ENCODE data around the gene CAPN8. TPM values are rescaled to one million over a fixed set of nuclear protein-coding genes. Genes with fewer than 3 reads are reported as not detected.

Gene CAPN8
- total RNA-seq, 2 donors from 2014 or later: 0.44 TPM; not detected in 1

GRCh38 chr1:223703668-223704013 is 38.1 kb upstream of the CAPN8 start:
- Mint-ChIP-seq H3K27ac (no peak overlapping the region), H3K4me1 (peaks cover 27% of the 10 kb centered on the region), H3K36me3 (ENCODE audit: low read depth) (no peaks in the 10 kb centered on the region), H3K27me3 (ENCODE audit: insufficient read depth) (peaks cover 23% of the 10 kb centered on the region), H3K9me3 (no peaks in the 10 kb centered on the region), H3K4me3 (no peak overlapping the region)
- DNase-seq: peak; percentile 11
- Histone ChIP-seq H3K27me3 (ENCODE audit: control insufficient read depth, insufficient read depth, low read length, poor library complexity, severe bottlenecking) (no peaks in the 10 kb centered on the region), H3K36me3 (ENCODE audit: control insufficient read depth, insufficient read depth, low read length) (no peaks in the 10 kb centered on the region), H3K4me3 (ENCODE audit: low read length) (no peak overlapping the region), H3K9me3 (ENCODE audit: control insufficient read depth, low read length) (no peaks in the 10 kb centered on the region), H3K9ac (ENCODE audit: extremely low read depth, low read length, poor library complexity, severe bottlenecking) (no peak overlapping the region), H3K27ac (ENCODE audit: low read depth, low read length) (no peak overlapping the region), H3K4me1 (ENCODE audit: control insufficient read depth, insufficient read depth, low read length) (peaks cover 5% of the 10 kb centered on the region)
- TF ChIP-seq CTCF (conservative IDR thresholded peaks at IDR 0.05): no peak
- 81 to 89% methylated on average over 1 of the region's 1 CpG for WGBS, 2 experiments (ENCODE audit: insufficient coverage in 1 of 2, insufficient read length in 1 of 2)

GRCh38 chr1:223702735-223703667 is 37.5 kb upstream of the CAPN8 start:
- Histone ChIP-seq H3K4me1 (ENCODE audit: control insufficient read depth, insufficient read depth, low read length) (peaks cover 5% of the 10 kb centered on the region), H3K9ac (ENCODE audit: extremely low read depth, low read length, poor library complexity, severe bottlenecking) (no peak overlapping the region), H3K36me3 (ENCODE audit: control insufficient read depth, insufficient read depth, low read length) (no peaks in the 10 kb centered on the region), H3K27ac (ENCODE audit: low read depth, low read length) (no peak overlapping the region), H3K4me3 (ENCODE audit: low read length) (no peak overlapping the region), H3K27me3 (ENCODE audit: control insufficient read depth, insufficient read depth, low read length, poor library complexity, severe bottlenecking) (no peaks in the 10 kb centered on the region), H3K9me3 (ENCODE audit: control insufficient read depth, low read length) (no peaks in the 10 kb centered on the region)
- TF ChIP-seq CTCF (conservative IDR thresholded peaks at IDR 0.05): no peak
- peak; percentile 59 for DNase-seq
- Mint-ChIP-seq H3K4me1 (peaks cover 26% of the 10 kb centered on the region), H3K9me3 (no peaks in the 10 kb centered on the region), H3K4me3 (no peak overlapping the region), H3K27ac (no peak overlapping the region), H3K36me3 (ENCODE audit: low read depth) (no peaks in the 10 kb centered on the region), H3K27me3 (ENCODE audit: insufficient read depth) (peaks cover 20% of the 10 kb centered on the region)
- 77 to 84% methylated on average over 3 to 4 of the region's 4 CpGs for WGBS, 2 experiments (ENCODE audit: insufficient coverage in 1 of 2, insufficient read length in 1 of 2)

GRCh38 chr1:223700942-223701637 is 35.6 kb upstream of the CAPN8 start:
- no peak overlapping the region for H3K27ac Mint-ChIP-seq
- WGBS, 2 experiments (ENCODE audit: insufficient coverage in 1 of 2, insufficient read length in 1 of 2): 63 to 79% methylated on average over 7 to 8 of the region's 8 CpGs
- DNase-seq: peak; percentile 73
- H3K27me3 Mint-ChIP-seq (ENCODE audit: insufficient read depth): peaks cover 19% of the 10 kb centered on the region
- H3K4me1 Mint-ChIP-seq: peaks cover 14% of the 10 kb centered on the region
- no peaks in the 10 kb centered on the region for H3K36me3 Mint-ChIP-seq (ENCODE audit: low read depth)
- Histone ChIP-seq H3K4me1 (ENCODE audit: control insufficient read depth, insufficient read depth, low read length) (no peaks in the 10 kb centered on the region), H3K9ac (ENCODE audit: extremely low read depth, low read length, poor library complexity, severe bottlenecking) (no peak overlapping the region), H3K27ac (ENCODE audit: low read depth, low read length) (peak overlapping the region; percentile 50), H3K27me3 (ENCODE audit: control insufficient read depth, insufficient read depth, low read length, poor library complexity, severe bottlenecking) (no peaks in the 10 kb centered on the region), H3K36me3 (ENCODE audit: control insufficient read depth, insufficient read depth, low read length) (no peaks in the 10 kb centered on the region), H3K4me3 (ENCODE audit: low read length) (no peak overlapping the region), H3K9me3 (ENCODE audit: control insufficient read depth, low read length) (no peaks in the 10 kb centered on the region)
- TF ChIP-seq CTCF (conservative IDR thresholded peaks at IDR 0.05): no peak
- H3K4me3 Mint-ChIP-seq: no peak overlapping the region
- no peaks in the 10 kb centered on the region for H3K9me3 Mint-ChIP-seq

Data from endodermal cell (in vitro differentiated cells).